ENCODE results near the gene MAP2K5.

DNA sequence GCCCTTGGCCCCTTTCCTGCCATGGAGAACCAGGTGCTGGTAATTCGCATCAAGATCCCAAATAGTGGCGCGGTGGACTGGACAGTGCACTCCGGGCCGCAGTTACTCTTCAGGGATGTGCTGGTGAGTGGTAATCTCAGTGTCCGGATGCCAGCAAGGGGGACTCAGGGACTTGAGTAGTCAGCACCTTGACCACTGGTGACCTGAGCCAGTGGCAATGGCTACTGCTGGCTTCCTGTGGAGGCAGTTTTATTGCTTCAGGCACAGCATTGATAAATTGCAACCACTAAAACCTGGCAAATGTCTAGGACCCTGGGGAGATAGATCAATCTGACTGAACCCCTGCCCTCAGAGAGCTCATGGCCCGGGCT is 830 bp downstream of the MAP2K5 start:
- TF ChIP-seq, protein P1, sequence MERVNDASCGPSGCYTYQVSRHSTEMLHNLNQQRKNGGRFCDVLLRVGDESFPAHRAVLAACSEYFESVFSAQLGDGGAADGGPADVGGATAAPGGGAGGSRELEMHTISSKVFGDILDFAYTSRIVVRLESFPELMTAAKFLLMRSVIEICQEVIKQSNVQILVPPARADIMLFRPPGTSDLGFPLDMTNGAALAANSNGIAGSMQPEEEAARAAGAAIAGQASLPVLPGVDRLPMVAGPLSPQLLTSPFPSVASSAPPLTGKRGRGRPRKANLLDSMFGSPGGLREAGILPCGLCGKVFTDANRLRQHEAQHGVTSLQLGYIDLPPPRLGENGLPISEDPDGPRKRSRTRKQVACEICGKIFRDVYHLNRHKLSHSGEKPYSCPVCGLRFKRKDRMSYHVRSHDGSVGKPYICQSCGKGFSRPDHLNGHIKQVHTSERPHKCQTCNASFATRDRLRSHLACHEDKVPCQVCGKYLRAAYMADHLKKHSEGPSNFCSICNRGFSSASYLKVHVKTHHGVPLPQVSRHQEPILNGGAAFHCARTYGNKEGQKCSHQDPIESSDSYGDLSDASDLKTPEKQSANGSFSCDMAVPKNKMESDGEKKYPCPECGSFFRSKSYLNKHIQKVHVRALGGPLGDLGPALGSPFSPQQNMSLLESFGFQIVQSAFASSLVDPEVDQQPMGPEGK (CRISPR knock-in tag; IDR thresholded peaks at IDR 0.05; ENCODE audit: borderline replicate concordance): no peak
- TF ChIP-seq SNAI2 (CRISPR knock-in tag; IDR thresholded peaks at IDR 0.05): no peak
- TF ChIP-seq CSRNP3 (CRISPR knock-in tag; IDR thresholded peaks at IDR 0.05): no peak
- no peak for TF ChIP-seq ARNTL (CRISPR knock-in tag; IDR thresholded peaks at IDR 0.05; ENCODE audit: borderline replicate concordance, low read depth)
- no peak for TF ChIP-seq CREB5 (CRISPR knock-in tag; IDR thresholded peaks at IDR 0.05; ENCODE audit: low read depth)
- no peak for TF ChIP-seq ZFP30 (CRISPR knock-in tag; IDR thresholded peaks at IDR 0.05)
- TF ChIP-seq PPARA (CRISPR knock-in tag; IDR thresholded peaks at IDR 0.05; ENCODE audit: borderline replicate concordance): no peak
- TF ChIP-seq ZFP3 (CRISPR knock-in tag; IDR thresholded peaks at IDR 0.05): no peak
- TF ChIP-seq, protein P2, sequence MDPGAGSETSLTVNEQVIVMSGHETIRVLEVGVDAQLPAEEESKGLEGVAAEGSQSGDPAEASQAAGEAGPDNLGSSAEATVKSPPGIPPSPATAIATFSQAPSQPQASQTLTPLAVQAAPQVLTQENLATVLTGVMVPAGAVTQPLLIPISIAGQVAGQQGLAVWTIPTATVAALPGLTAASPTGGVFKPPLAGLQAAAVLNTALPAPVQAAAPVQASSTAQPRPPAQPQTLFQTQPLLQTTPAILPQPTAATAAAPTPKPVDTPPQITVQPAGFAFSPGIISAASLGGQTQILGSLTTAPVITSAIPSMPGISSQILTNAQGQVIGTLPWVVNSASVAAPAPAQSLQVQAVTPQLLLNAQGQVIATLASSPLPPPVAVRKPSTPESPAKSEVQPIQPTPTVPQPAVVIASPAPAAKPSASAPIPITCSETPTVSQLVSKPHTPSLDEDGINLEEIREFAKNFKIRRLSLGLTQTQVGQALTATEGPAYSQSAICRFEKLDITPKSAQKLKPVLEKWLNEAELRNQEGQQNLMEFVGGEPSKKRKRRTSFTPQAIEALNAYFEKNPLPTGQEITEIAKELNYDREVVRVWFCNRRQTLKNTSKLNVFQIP (CRISPR knock-in tag; IDR thresholded peaks at IDR 0.05; ENCODE audit: borderline replicate concordance, low read depth): no peak
